ENCODE data around the gene SLC10A7. TPM values are rescaled to one million over a fixed set of nuclear protein-coding genes. Genes with fewer than 3 reads are reported as not detected.

SLC10A7 gene
- total and polyA plus RNA-seq, 8 donors, result 1.8 to 36.0 (median 10.4) TPM

GRCh38 chr4:146283758-146284651 lies 237.7 kb downstream of the SLC10A7 start:
- H3K36me3 ChIP-seq, result peaks cover 0 to 34% (median 18%) of the 10 kb centered on the region in 4 donors
- H3K27me3 ChIP-seq, result no peaks in the 10 kb centered on the region
- intact Hi-C loops (cut with DNase I; ENCODE audit: low total_unique reads), result no loop called here
- WGBS, 5 donors, result 55 to 75% (median 72%) methylated on average over 3 of the region's 3 CpGs
- peaks cover 0 to 6% (median under 1%) of the 10 kb centered on the region in 4 donors for H3K4me1 ChIP-seq
- H3K27ac ChIP-seq, result no peak overlapping the region
- TF ChIP-seq POLR2AphosphoS5 (IDR thresholded peaks at IDR 0.05) (no peak), POLR2A (IDR thresholded peaks at IDR 0.05) (no peak), EP300 (IDR thresholded peaks at IDR 0.05) (no peak)
- TF ChIP-seq, protein P1, sequence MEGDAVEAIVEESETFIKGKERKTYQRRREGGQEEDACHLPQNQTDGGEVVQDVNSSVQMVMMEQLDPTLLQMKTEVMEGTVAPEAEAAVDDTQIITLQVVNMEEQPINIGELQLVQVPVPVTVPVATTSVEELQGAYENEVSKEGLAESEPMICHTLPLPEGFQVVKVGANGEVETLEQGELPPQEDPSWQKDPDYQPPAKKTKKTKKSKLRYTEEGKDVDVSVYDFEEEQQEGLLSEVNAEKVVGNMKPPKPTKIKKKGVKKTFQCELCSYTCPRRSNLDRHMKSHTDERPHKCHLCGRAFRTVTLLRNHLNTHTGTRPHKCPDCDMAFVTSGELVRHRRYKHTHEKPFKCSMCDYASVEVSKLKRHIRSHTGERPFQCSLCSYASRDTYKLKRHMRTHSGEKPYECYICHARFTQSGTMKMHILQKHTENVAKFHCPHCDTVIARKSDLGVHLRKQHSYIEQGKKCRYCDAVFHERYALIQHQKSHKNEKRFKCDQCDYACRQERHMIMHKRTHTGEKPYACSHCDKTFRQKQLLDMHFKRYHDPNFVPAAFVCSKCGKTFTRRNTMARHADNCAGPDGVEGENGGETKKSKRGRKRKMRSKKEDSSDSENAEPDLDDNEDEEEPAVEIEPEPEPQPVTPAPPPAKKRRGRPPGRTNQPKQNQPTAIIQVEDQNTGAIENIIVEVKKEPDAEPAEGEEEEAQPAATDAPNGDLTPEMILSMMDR (IDR thresholded peaks at IDR 0.05), result no peak
- H3K4me3 ChIP-seq, result no peak overlapping the region
- no peaks in the 10 kb centered on the region for H3K9me3 ChIP-seq
- no peak for DNase-seq

- TF ChIP-seq, protein P1 (IDR thresholded peaks at IDR 0.05), result no peak
- TF ChIP-seq EP300 (IDR thresholded peaks at IDR 0.05) (no peak), POLR2A (IDR thresholded peaks at IDR 0.05) (no peak), POLR2AphosphoS5 (IDR thresholded peaks at IDR 0.05) (no peak)
- intact Hi-C loops (cut with DNase I; ENCODE audit: low total_unique reads), result no loop called here
- Histone ChIP-seq H3K4me1 (peaks cover 0 to 11% (median 2%) of the 10 kb centered on the region in 4 donors), H3K27ac (no peak overlapping the region), H3K27me3 (no peaks in the 10 kb centered on the region), H3K4me3 (no peak overlapping the region), H3K9me3 (no peaks in the 10 kb centered on the region), H3K36me3 (peaks cover 0 to 23% (median 15%) of the 10 kb centered on the region in 4 donors)
- no peak for DNase-seq
Measured at GRCh38 chr4:146282657-146283056, 239.1 kb downstream of the SLC10A7 start.

- 20 to 54% (median 28%) methylated on average over 1 of the region's 1 CpG for WGBS, 5 donors
- no peak overlapping the region for H3K4me3 ChIP-seq
- H3K27ac ChIP-seq, result no peak overlapping the region
Measured at GRCh38 chr4:146278986-146279385, 242.8 kb downstream of the SLC10A7 start.

DNA sequence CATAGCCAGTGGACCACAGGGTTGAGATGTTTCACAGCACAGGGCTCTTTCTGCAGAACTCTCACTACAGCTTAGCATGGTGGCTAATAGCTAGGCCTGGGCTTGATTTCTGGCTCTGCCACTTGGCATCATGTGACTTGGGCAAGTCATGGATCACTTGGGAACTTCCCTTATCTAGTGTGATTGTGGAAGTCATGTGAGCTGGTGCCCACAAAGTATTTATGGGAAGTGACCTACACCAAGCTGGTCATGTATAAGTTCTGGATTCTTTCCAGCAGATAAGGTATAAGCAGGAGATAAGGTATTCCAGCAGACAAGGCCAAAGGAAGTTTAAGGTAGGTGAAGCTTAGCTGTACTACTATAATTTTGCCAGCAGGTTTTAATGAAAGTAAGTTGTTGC lies 246.4 kb downstream of the SLC10A7 start:
- peak overlapping the region in 2 of 5 donors; percentile 10 for H3K27ac ChIP-seq
- no peaks in the 10 kb centered on the region for H3K36me3 ChIP-seq
- no peak overlapping the region for H3K4me3 ChIP-seq
- H3K9me3 ChIP-seq, result no peaks in the 10 kb centered on the region
- intact Hi-C loops (cut with DNase I; ENCODE audit: low total_unique reads), result no loop called here
- peak; percentile 50 to 69 for DNase-seq
- H3K27me3 ChIP-seq, result no peaks in the 10 kb centered on the region
- peak in 2 of 3 donors; percentile 84 to 90 for TF ChIP-seq POLR2AphosphoS5 (IDR thresholded peaks at IDR 0.05)
- TF ChIP-seq POLR2A (IDR thresholded peaks at IDR 0.05), result no peak
- H3K4me1 ChIP-seq, result peaks cover 0 to 16% (median 2%) of the 10 kb centered on the region in 4 donors

More at GRCh38 chr4:146278986-146279385, 242.8 kb downstream of the SLC10A7 start:
- no peak for DNase-seq
- H3K36me3 ChIP-seq, result no peaks in the 10 kb centered on the region
- H3K9me3 ChIP-seq, result no peaks in the 10 kb centered on the region
- intact Hi-C loops (cut with DNase I; ENCODE audit: low total_unique reads), result no loop called here
- no peak for TF ChIP-seq EP300 (IDR thresholded peaks at IDR 0.05)
- TF ChIP-seq POLR2AphosphoS5 (IDR thresholded peaks at IDR 0.05), result no peak
- TF ChIP-seq, protein P1 (IDR thresholded peaks at IDR 0.05), result no peak
- TF ChIP-seq POLR2A (IDR thresholded peaks at IDR 0.05), result no peak
- peaks cover 0 to 22% (median 2%) of the 10 kb centered on the region in 4 donors for H3K4me1 ChIP-seq
- H3K27me3 ChIP-seq, result no peaks in the 10 kb centered on the region

- WGBS, 5 donors, result 96 to 100% (median 97%) methylated on average over 1 of the region's 1 CpG
- TF ChIP-seq, protein P1 (IDR thresholded peaks at IDR 0.05), result no peak
- no peak for TF ChIP-seq POLR2AphosphoS5 (IDR thresholded peaks at IDR 0.05)
Measured at GRCh38 chr4:146274774-146275173, 247.0 kb downstream of the SLC10A7 start.

More at GRCh38 chr4:146274774-146275173, 247.0 kb downstream of the SLC10A7 start:
- Histone ChIP-seq H3K4me3 (no peak overlapping the region), H3K9me3 (no peaks in the 10 kb centered on the region), H3K27me3 (no peaks in the 10 kb centered on the region), H3K27ac (no peak overlapping the region), H3K4me1 (peaks cover 0 to 16% (median 2%) of the 10 kb centered on the region in 4 donors), H3K36me3 (no peaks in the 10 kb centered on the region)
- intact Hi-C loops (cut with DNase I; ENCODE audit: low total_unique reads), result no loop called here
- DNase-seq, result no peak
